ENCODE data around the gene TEX2.
"Not testable (repeated sequence)": the region's sequence is repeated elsewhere in the genome, so short reads cannot be mapped to it uniquely, and the experiment has no call there.

The TEX2 gene

GRCh38 chr17:64123114-64123513 lies 139.9 kb downstream of the TEX2 start:
- no peak for DNase-seq (ENCODE audit: extremely low read depth in 1 of 2, low read depth in 1 of 2)

GRCh38 chr17:64120972-64121786 lies 141.9 kb downstream of the TEX2 start:
- DNase-seq (ENCODE audit: extremely low read depth in 1 of 2, low read depth in 1 of 2), result not testable (repeated sequence)

- no peak for DNase-seq (ENCODE audit: extremely low read depth in 1 of 2, low read depth in 1 of 2)
Observed at GRCh38 chr17:64120159-64120810, 142.8 kb downstream of the TEX2 start.

- DNase-seq (ENCODE audit: extremely low read depth in 1 of 2, low read depth in 1 of 2), result no peak
Observed at GRCh38 chr17:64117981-64118979, 144.8 kb downstream of the TEX2 start.

- DNase-seq (ENCODE audit: extremely low read depth in 1 of 2, low read depth in 1 of 2), result no peak
Observed at GRCh38 chr17:64115822-64116534, 147.1 kb downstream of the TEX2 start.

GRCh38 chr17:64115043-64115698 lies 147.9 kb downstream of the TEX2 start:
- DNase-seq (ENCODE audit: extremely low read depth in 1 of 2, low read depth in 1 of 2), result no peak

- no peak for DNase-seq (ENCODE audit: extremely low read depth in 1 of 2, low read depth in 1 of 2)
Observed at GRCh38 chr17:64113006-64113405, 150.1 kb downstream of the TEX2 start.

- DNase-seq (ENCODE audit: extremely low read depth in 1 of 2, low read depth in 1 of 2), result no peak
Observed at GRCh38 chr17:64111831-64112230, 151.2 kb downstream of the TEX2 start.

- no peak for DNase-seq (ENCODE audit: extremely low read depth in 1 of 2, low read depth in 1 of 2)
Observed at GRCh38 chr17:64110379-64111152, 152.5 kb downstream of the TEX2 start.

GRCh38 chr17:64109400-64109799 lies 153.7 kb downstream of the TEX2 start:
- DNase-seq (ENCODE audit: extremely low read depth in 1 of 2, low read depth in 1 of 2), result no peak

GRCh38 chr17:64107500-64108236 lies 155.4 kb downstream of the TEX2 start:
- DNase-seq (ENCODE audit: extremely low read depth in 1 of 2, low read depth in 1 of 2), result no peak

- DNase-seq (ENCODE audit: extremely low read depth in 1 of 2, low read depth in 1 of 2), result no peak
Observed at GRCh38 chr17:64106918-64107317, 156.1 kb downstream of the TEX2 start.

- no peak for DNase-seq (ENCODE audit: extremely low read depth in 1 of 2, low read depth in 1 of 2)
Observed at GRCh38 chr17:64103391-64104364, 159.4 kb downstream of the TEX2 start.

- no peak for DNase-seq (ENCODE audit: extremely low read depth in 1 of 2, low read depth in 1 of 2)
Observed at GRCh38 chr17:64102627-64103390, 160.3 kb downstream of the TEX2 start.

GRCh38 chr17:64099543-64099942 lies 163.5 kb downstream of the TEX2 start:
- no peak for DNase-seq (ENCODE audit: extremely low read depth in 1 of 2, low read depth in 1 of 2)

All from stimulated activated CD8-positive, alpha-beta memory T cell treated with anti-CD3 and anti-CD28 coated beads, Interleukin-7, amount 100 ng/mL, for 48 hours (primary cell).